WTC11 (cell line): ENCODE results near the gene NPFFR1. TPM values are rescaled to one million over a fixed set of nuclear protein-coding genes. Genes with fewer than 3 reads are reported as not detected.

Experiments
- ATAC-seq: fragments of 200-7000 bp; cut with Tn5 transposase; 2 replicates; pipeline ENCODE4 v1.10.0; 2021; ENCODE audit warnings: mild to moderate bottlenecking, moderate library complexity
- CTCF ChIA-PET: fragments of 300-600 bp; sonication (Branson Sonifier 250); formaldehyde crosslinking; loops from one replicate; lab custom pipeline; 2021; ENCODE audit warnings: antibody characterized with exemption; lab: Charles Lee
- POLR2A ChIA-PET: fragments of 350-600 bp; sonication (Branson Sonifier 250); formaldehyde crosslinking; loops from one replicate; lab custom pipeline; 2021; ENCODE audit warnings: antibody characterized with exemption; lab: Charles Lee
- DNase-seq: peaks from one replicate; pipeline ENCODE4 v3.0.0; 2021; ENCODE audit warnings: low spot score
- H3K27ac Mint-ChIP-seq: 2 replicates; pipeline ENCODE4 v1.8.0; 2021; ENCODE audit warnings: mixed read lengths
- H3K27me3 Mint-ChIP-seq: 2 replicates; pipeline ENCODE4 v1.8.0; 2021; ENCODE audit warnings: low read depth, mild to moderate bottlenecking, moderate library complexity, mixed read lengths
- H3K36me3 Mint-ChIP-seq: 2 replicates; pipeline ENCODE4 v1.8.0; 2021; ENCODE audit warnings: mixed read lengths
- H3K4me1 Mint-ChIP-seq: 2 replicates; pipeline ENCODE4 v1.8.0; 2022; ENCODE audit warnings: mixed read lengths
- H3K4me3 Mint-ChIP-seq: 2 replicates; pipeline ENCODE4 v1.8.0; 2021; ENCODE audit warnings: mild to moderate bottlenecking, moderate library complexity, mixed read lengths
- H3K9me3 Mint-ChIP-seq: 2 replicates; pipeline ENCODE4 v1.8.0; 2021; ENCODE audit warnings: mixed read lengths
- CBFB ChIP-seq: sonication (generic); formaldehyde crosslinking; IDR thresholded peaks from 2 replicates; pipeline ENCODE4 v1.8.1; 2022; ENCODE audit warnings: mild to moderate bottlenecking, low read depth, missing genetic modification reagents
- CREB1 ChIP-seq: sonication (generic); formaldehyde crosslinking; IDR thresholded peaks from 2 replicates; pipeline ENCODE4 v1.8.0; 2023; ENCODE audit warnings: mild to moderate bottlenecking, missing genetic modification reagents
- ESRRA ChIP-seq: sonication (generic); formaldehyde crosslinking; IDR thresholded peaks from 2 replicates; pipeline ENCODE4 v1.8.1; 2022; ENCODE audit warnings: mild to moderate bottlenecking, missing genetic modification reagents, borderline replicate concordance
- FOXK1 ChIP-seq: sonication (generic); formaldehyde crosslinking; IDR thresholded peaks from 2 replicates; pipeline ENCODE4 v1.8.0; 2022; ENCODE audit warnings: mild to moderate bottlenecking, moderate library complexity, missing genetic modification reagents
- GRHL2 ChIP-seq: fragments of 250-450 bp; sonication (Bioruptor Pico); IDR thresholded peaks from 2 replicates; pipeline ENCODE4 v1.8.0; 2022; ENCODE audit warnings: mild to moderate bottlenecking, moderate library complexity; ENCODE audit not compliant: insufficient replicate concordance, severe bottlenecking
- IRF1 ChIP-seq: sonication (generic); formaldehyde crosslinking; IDR thresholded peaks from 2 replicates; pipeline ENCODE4 v1.8.0; 2023; ENCODE audit warnings: missing genetic modification reagents
- OVOL2 ChIP-seq: fragments of 250-450 bp; sonication (Bioruptor Pico); IDR thresholded peaks from 2 replicates; pipeline ENCODE4 v1.9.0; 2021; ENCODE audit warnings: mild to moderate bottlenecking, borderline replicate concordance
- PRRX2 ChIP-seq: fragments of 250-450 bp; sonication (Bioruptor Pico); IDR thresholded peaks from 2 replicates; pipeline ENCODE4 v1.8.0; 2021; ENCODE audit warnings: mild to moderate bottlenecking
- TCF7 ChIP-seq: sonication (generic); formaldehyde crosslinking; IDR thresholded peaks from 2 replicates; pipeline ENCODE4 v1.8.0; 2022; ENCODE audit warnings: mild to moderate bottlenecking, low read depth, missing genetic modification reagents, moderate library complexity
- ZNF138 ChIP-seq: sonication (generic); formaldehyde crosslinking; conservative IDR thresholded peaks from 2 replicates; pipeline ENCODE4 v1.8.1; 2022; ENCODE audit warnings: mild to moderate bottlenecking, moderate library complexity, missing genetic modification reagents
- ZNF219 ChIP-seq: sonication (generic); formaldehyde crosslinking; IDR thresholded peaks from 2 replicates; pipeline ENCODE4 v1.8.0; 2023; ENCODE audit warnings: missing genetic modification reagents, mild to moderate bottlenecking, borderline replicate concordance
- ZNF232 ChIP-seq: sonication (generic); formaldehyde crosslinking; IDR thresholded peaks from 2 replicates; pipeline ENCODE4 v1.8.0; 2022; ENCODE audit warnings: mild to moderate bottlenecking, missing genetic modification reagents
- ZNF671 ChIP-seq: fragments of 250-450 bp; sonication (Bioruptor Pico); IDR thresholded peaks from 2 replicates; pipeline ENCODE4 v1.8.0; 2021; ENCODE audit warnings: mild to moderate bottlenecking
- total RNA-seq: library from RNA; stranded (reverse); gene quantifications from 3 replicates; pipeline ENCODE4 v1.2.3, GENCODE V29; 2021
- TF ChIP-seq, protein P1 (sequence below): sonication (generic); formaldehyde crosslinking; IDR thresholded peaks from 2 replicates; pipeline ENCODE4 v1.8.0; 2022; ENCODE audit warnings: mild to moderate bottlenecking, missing genetic modification reagents
- TF ChIP-seq, protein P2 (sequence below): sonication (generic); formaldehyde crosslinking; IDR thresholded peaks from 2 replicates; pipeline ENCODE4 v1.8.1; 2022; ENCODE audit warnings: low read depth, mild to moderate bottlenecking, moderate library complexity, missing genetic modification reagents, borderline replicate concordance
- TF ChIP-seq, protein P3 (sequence below): sonication (generic); formaldehyde crosslinking; IDR thresholded peaks from 2 replicates; pipeline ENCODE4 v1.8.1; 2022; ENCODE audit warnings: mild to moderate bottlenecking, moderate library complexity, missing genetic modification reagents
- TF ChIP-seq, protein P4 (sequence below): sonication (generic); formaldehyde crosslinking; IDR thresholded peaks from 2 replicates; pipeline ENCODE4 v1.8.0; 2022; ENCODE audit warnings: missing genetic modification reagents

NPFFR1 gene
- total RNA-seq, 1 experiment from 2014 or later: 0.04 TPM

- TF ChIP-seq, protein P1, sequence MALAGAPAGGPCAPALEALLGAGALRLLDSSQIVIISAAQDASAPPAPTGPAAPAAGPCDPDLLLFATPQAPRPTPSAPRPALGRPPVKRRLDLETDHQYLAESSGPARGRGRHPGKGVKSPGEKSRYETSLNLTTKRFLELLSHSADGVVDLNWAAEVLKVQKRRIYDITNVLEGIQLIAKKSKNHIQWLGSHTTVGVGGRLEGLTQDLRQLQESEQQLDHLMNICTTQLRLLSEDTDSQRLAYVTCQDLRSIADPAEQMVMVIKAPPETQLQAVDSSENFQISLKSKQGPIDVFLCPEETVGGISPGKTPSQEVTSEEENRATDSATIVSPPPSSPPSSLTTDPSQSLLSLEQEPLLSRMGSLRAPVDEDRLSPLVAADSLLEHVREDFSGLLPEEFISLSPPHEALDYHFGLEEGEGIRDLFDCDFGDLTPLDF (CRISPR knock-in tag): no peak
Observed at GRCh38 chr10:70289739-70290138, 5.9 kb upstream of the NPFFR1 start (continued).

GRCh38 chr10:70286616-70287015 is 2.8 kb upstream of the NPFFR1 start:
- ChIA-PET CTCF (interaction anchor here (0.6 kb wide), 1 partner anchor 27 kb away, joined by 3 read pairs; no protein-coding TSS in a partner anchor), POLR2A (no interaction called here)
- H3K36me3 Mint-ChIP-seq: no peaks in the 10 kb centered on the region
- no peak overlapping the region for H3K4me3 Mint-ChIP-seq
- DNase-seq (peak; percentile 0), ATAC-seq (no peak)
- H3K27me3 Mint-ChIP-seq: peaks cover 53% of the 10 kb centered on the region
- no peaks in the 10 kb centered on the region for H3K4me1 Mint-ChIP-seq
- H3K27ac Mint-ChIP-seq: no peak overlapping the region
- no peak for TF ChIP-seq OVOL2
- TF ChIP-seq CREB1: no peak
- TF ChIP-seq, protein P1 (CRISPR knock-in tag): no peak
- no peak for TF ChIP-seq PRRX2 (CRISPR knock-in tag)
- TF ChIP-seq ZNF219: no peak
- TF ChIP-seq, protein P2, sequence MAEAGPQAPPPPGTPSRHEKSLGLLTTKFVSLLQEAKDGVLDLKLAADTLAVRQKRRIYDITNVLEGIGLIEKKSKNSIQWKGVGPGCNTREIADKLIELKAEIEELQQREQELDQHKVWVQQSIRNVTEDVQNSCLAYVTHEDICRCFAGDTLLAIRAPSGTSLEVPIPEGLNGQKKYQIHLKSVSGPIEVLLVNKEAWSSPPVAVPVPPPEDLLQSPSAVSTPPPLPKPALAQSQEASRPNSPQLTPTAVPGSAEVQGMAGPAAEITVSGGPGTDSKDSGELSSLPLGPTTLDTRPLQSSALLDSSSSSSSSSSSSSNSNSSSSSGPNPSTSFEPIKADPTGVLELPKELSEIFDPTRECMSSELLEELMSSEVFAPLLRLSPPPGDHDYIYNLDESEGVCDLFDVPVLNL (CRISPR knock-in tag): no peak
- no peak for TF ChIP-seq GRHL2 (CRISPR knock-in tag)
- TF ChIP-seq CBFB: no peak
- TF ChIP-seq ZNF671 (CRISPR knock-in tag): no peak
- no peak for TF ChIP-seq IRF1 (CRISPR knock-in tag)
- TF ChIP-seq TCF7 (CRISPR knock-in tag): no peak
- TF ChIP-seq ZNF232 (CRISPR knock-in tag): no peak
- TF ChIP-seq, protein P3, sequence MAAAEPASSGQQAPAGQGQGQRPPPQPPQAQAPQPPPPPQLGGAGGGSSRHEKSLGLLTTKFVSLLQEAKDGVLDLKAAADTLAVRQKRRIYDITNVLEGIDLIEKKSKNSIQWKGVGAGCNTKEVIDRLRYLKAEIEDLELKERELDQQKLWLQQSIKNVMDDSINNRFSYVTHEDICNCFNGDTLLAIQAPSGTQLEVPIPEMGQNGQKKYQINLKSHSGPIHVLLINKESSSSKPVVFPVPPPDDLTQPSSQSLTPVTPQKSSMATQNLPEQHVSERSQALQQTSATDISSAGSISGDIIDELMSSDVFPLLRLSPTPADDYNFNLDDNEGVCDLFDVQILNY: no peak
- TF ChIP-seq, protein P4, sequence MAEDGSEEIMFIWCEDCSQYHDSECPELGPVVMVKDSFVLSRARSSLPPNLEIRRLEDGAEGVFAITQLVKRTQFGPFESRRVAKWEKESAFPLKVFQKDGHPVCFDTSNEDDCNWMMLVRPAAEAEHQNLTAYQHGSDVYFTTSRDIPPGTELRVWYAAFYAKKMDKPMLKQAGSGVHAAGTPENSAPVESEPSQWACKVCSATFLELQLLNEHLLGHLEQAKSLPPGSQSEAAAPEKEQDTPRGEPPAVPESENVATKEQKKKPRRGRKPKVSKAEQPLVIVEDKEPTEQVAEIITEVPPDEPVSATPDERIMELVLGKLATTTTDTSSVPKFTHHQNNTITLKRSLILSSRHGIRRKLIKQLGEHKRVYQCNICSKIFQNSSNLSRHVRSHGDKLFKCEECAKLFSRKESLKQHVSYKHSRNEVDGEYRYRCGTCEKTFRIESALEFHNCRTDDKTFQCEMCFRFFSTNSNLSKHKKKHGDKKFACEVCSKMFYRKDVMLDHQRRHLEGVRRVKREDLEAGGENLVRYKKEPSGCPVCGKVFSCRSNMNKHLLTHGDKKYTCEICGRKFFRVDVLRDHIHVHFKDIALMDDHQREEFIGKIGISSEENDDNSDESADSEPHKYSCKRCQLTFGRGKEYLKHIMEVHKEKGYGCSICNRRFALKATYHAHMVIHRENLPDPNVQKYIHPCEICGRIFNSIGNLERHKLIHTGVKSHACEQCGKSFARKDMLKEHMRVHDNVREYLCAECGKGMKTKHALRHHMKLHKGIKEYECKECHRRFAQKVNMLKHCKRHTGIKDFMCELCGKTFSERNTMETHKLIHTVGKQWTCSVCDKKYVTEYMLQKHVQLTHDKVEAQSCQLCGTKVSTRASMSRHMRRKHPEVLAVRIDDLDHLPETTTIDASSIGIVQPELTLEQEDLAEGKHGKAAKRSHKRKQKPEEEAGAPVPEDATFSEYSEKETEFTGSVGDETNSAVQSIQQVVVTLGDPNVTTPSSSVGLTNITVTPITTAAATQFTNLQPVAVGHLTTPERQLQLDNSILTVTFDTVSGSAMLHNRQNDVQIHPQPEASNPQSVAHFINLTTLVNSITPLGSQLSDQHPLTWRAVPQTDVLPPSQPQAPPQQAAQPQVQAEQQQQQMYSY (CRISPR knock-in tag): no peak
- TF ChIP-seq ESRRA: no peak
- no peak for TF ChIP-seq FOXK1
- peaks cover 5% of the 10 kb centered on the region for H3K9me3 Mint-ChIP-seq

DNA sequence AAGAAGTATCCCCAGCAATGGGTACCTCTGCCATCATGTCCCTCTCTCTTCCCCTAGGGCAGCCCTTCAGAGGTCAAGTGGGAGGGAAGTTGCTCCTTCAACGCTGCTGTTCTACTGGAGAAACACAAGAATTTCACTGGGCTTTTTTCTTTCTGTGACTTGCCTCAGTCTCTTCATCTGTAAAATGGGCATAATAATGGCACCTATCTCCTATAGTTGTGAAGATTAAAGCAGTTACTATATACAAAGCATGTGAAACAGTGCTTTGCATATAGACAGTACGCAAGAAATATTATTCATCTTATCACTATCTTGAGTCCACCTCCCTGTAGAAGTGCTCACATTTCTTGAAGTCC is 1.6 kb upstream of the NPFFR1 start:
- H3K4me1 Mint-ChIP-seq: no peaks in the 10 kb centered on the region
- peaks cover 63% of the 10 kb centered on the region for H3K27me3 Mint-ChIP-seq
- no peak overlapping the region for H3K27ac Mint-ChIP-seq
- no peak overlapping the region for H3K4me3 Mint-ChIP-seq
- no peak for TF ChIP-seq ZNF138 (CRISPR knock-in tag)
- ATAC-seq (no peak), DNase-seq (no peak)
- CTCF ChIA-PET: interaction anchor here (1.0 kb wide), 1 partner anchor 63 kb away, joined by 3 read pairs; no protein-coding TSS in a partner anchor
- POLR2A ChIA-PET: no interaction called here
- H3K36me3 Mint-ChIP-seq: no peaks in the 10 kb centered on the region
- peaks cover 5% of the 10 kb centered on the region for H3K9me3 Mint-ChIP-seq
